GM12891 (cell line): ENCODE data around the gene MIEF1.

Experiments
- POLR2A ChIP-seq: IDR thresholded peaks from 2 replicates; pipeline ENCODE4 v1.6.1; 2011; ENCODE audit warnings: low read depth, low read length, control low read depth
- POLR2AphosphoS5 ChIP-seq: IDR thresholded peaks from 2 replicates; pipeline ENCODE4 v1.6.1; 2011; ENCODE audit warnings: low read depth, low read length, control low read depth
- POU2F2 ChIP-seq: IDR thresholded peaks from 2 replicates; pipeline ENCODE4 v1.6.1; 2011; ENCODE audit warnings: low read depth, mild to moderate bottlenecking, control low read depth, low read length, moderate library complexity
- TAF1 ChIP-seq: IDR thresholded peaks from 2 replicates; pipeline ENCODE4 v1.6.1; 2011; ENCODE audit warnings: low read depth, low read length, control low read depth

DNA sequence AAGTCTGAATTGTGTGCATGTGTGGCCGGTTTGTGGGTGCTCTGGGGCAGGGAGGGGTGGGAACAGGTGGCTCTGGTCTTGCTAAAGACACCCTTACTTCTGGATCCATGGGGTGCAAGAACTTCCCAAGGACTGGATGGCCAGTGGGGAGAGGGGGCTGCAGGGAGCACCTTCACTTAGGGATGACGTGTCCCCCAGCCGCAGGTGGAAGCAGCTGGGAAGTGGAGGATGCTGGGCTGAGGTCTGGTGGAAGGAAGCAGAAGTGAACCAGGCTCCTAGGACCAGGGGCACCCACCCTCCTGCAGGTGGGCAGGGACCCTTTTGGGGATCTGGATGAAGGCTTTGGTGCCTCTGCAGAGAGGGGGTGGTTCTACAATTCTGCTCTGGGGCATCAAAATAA is 9.9 kb upstream of the MIEF1 start:
- TF ChIP-seq POLR2AphosphoS5 (no peak), POLR2A (no peak), POU2F2 (no peak), TAF1 (no peak)
